ENCODE measurements around the gene RIOK3. TPM values are rescaled to one million over a fixed set of nuclear protein-coding genes. Genes with fewer than 3 reads are reported as not detected.

RIOK3 gene
- polyA plus RNA-seq, 1 donor from 2014 or later, result 109 TPM

GRCh38 chr18:23451491-23451890 lies 1.6 kb upstream of the RIOK3 start:
- TF ChIP-seq EZH2 (IDR thresholded peaks at IDR 0.05; ENCODE audit: borderline replicate concordance, insufficient read depth, low read length, poor library complexity, severe bottlenecking) (no peak), TAF1 (IDR thresholded peaks at IDR 0.05; ENCODE audit: low read depth) (no peak), REST (IDR thresholded peaks at IDR 0.05; ENCODE audit: borderline replicate concordance) (no peak), RAD21 (conservative IDR thresholded peaks at IDR 0.05) (no peak), EP300 (conservative IDR thresholded peaks at IDR 0.05; ENCODE audit: poor library complexity, severe bottlenecking) (no peak), MXI1 (conservative IDR thresholded peaks at IDR 0.05; ENCODE audit: poor library complexity, severe bottlenecking) (no peak), SMC3 (conservative IDR thresholded peaks at IDR 0.05; ENCODE audit: poor library complexity) (no peak), CTCF (IDR thresholded peaks at IDR 0.05; ENCODE audit: poor library complexity, severe bottlenecking) (no peak), POLR2AphosphoS5 (IDR thresholded peaks at IDR 0.05) (no peak)
- Histone ChIP-seq H3K27ac (ENCODE audit: low read length) (no peak overlapping the region), H2AFZ (ENCODE audit: low read depth, low read length) (no peak overlapping the region)

DNA sequence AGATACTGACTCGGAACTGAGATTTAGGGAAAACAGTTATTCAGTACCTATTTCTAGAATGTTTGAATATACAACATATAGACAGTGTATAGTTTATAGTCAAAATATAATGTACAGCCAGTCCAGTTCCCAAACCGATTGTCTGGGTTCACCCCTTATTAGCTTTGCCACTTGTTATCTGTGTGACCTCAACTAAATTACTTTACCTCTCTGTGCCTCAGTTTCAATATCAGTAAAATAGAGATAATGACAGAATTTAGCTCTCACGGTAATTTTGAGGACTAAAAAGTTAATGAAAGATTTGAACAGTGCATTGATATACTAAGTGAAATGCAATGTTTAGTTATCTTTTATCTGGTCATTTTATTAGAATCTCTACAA lies 750 bp upstream of the RIOK3 start:
- peak overlapping the region; percentile 84 for H2AFZ ChIP-seq (ENCODE audit: low read depth, low read length)

More at GRCh38 chr18:23451491-23451890, 1.6 kb upstream of the RIOK3 start:
- Histone ChIP-seq H3K79me2 (replicated peaks; ENCODE audit: insufficient read depth, low read length) (peaks cover 32% of the 10 kb centered on the region), H3K4me2 (ENCODE audit: low read length) (no peak overlapping the region), H3K36me3 (ENCODE audit: insufficient read depth, low read length) (no peaks in the 10 kb centered on the region), H4K20me1 (ENCODE audit: insufficient read depth) (no peaks in the 10 kb centered on the region), H3K4me3 (ENCODE audit: low read length) (no peak overlapping the region), H3K9me3 (ENCODE audit: low read length) (no peaks in the 10 kb centered on the region), H3K27me3 (ENCODE audit: insufficient read depth, low read depth, low read length) (no peaks in the 10 kb centered on the region), H3K9ac (ENCODE audit: low read length) (no peak overlapping the region), H3K9me2 (ENCODE audit: insufficient read depth, low read length) (no peaks in the 10 kb centered on the region), H3F3A (ENCODE audit: insufficient read depth, low read length, poor library complexity, severe bottlenecking) (no peaks in the 10 kb centered on the region)

More for the DNA sequence above, 750 bp upstream of the RIOK3 start:
- Histone ChIP-seq H3K27ac (ENCODE audit: low read length) (peak overlapping the region; percentile 74), H3K4me3 (ENCODE audit: low read length) (peak overlapping the region; percentile 98), H3K9ac (ENCODE audit: low read length) (no peak overlapping the region), H3K4me2 (ENCODE audit: low read length) (no peak overlapping the region), H3K79me2 (replicated peaks; ENCODE audit: insufficient read depth, low read length) (peaks cover 40% of the 10 kb centered on the region), H3F3A (ENCODE audit: insufficient read depth, low read length, poor library complexity, severe bottlenecking) (no peaks in the 10 kb centered on the region), H3K27me3 (ENCODE audit: insufficient read depth, low read depth, low read length) (no peaks in the 10 kb centered on the region), H3K36me3 (ENCODE audit: insufficient read depth, low read length) (no peaks in the 10 kb centered on the region), H4K20me1 (ENCODE audit: insufficient read depth) (no peaks in the 10 kb centered on the region), H3K9me3 (ENCODE audit: low read length) (no peaks in the 10 kb centered on the region), H3K9me2 (ENCODE audit: insufficient read depth, low read length) (no peaks in the 10 kb centered on the region)
- TF ChIP-seq MXI1 (conservative IDR thresholded peaks at IDR 0.05; ENCODE audit: poor library complexity, severe bottlenecking), result no peak
- TF ChIP-seq EP300 (conservative IDR thresholded peaks at IDR 0.05; ENCODE audit: poor library complexity, severe bottlenecking), result no peak
- no peak for TF ChIP-seq CTCF (IDR thresholded peaks at IDR 0.05; ENCODE audit: poor library complexity, severe bottlenecking)
- TF ChIP-seq EZH2 (IDR thresholded peaks at IDR 0.05; ENCODE audit: borderline replicate concordance, insufficient read depth, low read length, poor library complexity, severe bottlenecking), result no peak
- TF ChIP-seq REST (IDR thresholded peaks at IDR 0.05; ENCODE audit: borderline replicate concordance), result no peak
- no peak for TF ChIP-seq POLR2AphosphoS5 (IDR thresholded peaks at IDR 0.05)
- TF ChIP-seq SMC3 (conservative IDR thresholded peaks at IDR 0.05; ENCODE audit: poor library complexity), result no peak
- TF ChIP-seq TAF1 (IDR thresholded peaks at IDR 0.05; ENCODE audit: low read depth), result no peak
- TF ChIP-seq RAD21 (conservative IDR thresholded peaks at IDR 0.05), result no peak
